ENCODE data around the gene RASA2.
"Not testable (repeated sequence)": the region's sequence is repeated elsewhere in the genome, so short reads cannot be mapped to it uniquely, and the experiment has no call there.

RASA2 gene

DNA sequence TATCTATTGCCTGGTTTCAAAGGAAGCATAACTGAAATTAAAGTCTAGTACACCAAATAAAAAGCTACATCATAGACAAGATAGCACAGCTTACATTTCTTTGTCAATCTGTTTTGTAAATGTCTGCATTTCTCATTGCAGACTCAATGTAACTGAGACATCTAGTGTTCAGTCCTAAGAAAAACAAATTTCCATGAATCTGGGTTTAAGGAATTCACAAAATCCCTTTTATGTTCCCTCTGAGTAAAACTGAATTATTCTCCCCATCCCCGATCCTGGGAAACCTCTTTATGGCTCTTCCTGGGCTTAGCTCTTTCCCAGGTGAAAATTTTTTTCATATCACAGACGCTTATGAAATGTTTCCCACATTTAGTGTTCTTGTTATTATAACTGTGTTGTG is 21.6 kb upstream of the RASA2 start:
- Histone ChIP-seq H3K9me3 (ENCODE audit: low read depth, low read length) (no peaks in the 10 kb centered on the region), H3K4me3 (no peak overlapping the region), H3K27ac (no peak overlapping the region), H3K9ac (ENCODE audit: insufficient read length) (no peak overlapping the region), H3K36me3 (ENCODE audit: insufficient read depth, low read length) (no peaks in the 10 kb centered on the region)
- DNase-seq (ENCODE audit: low read depth, low spot score): no peak
- TF ChIP-seq POLR2AphosphoS5 (IDR thresholded peaks at IDR 0.05; ENCODE audit: borderline replicate concordance, low read depth, low read length) (no peak), FOXP2 (optimal IDR thresholded peaks at IDR 0.05; ENCODE audit: control extremely low read depth, extremely low read length, insufficient read depth) (no peak), EZH2 (IDR thresholded peaks at IDR 0.05) (no peak)

DNA sequence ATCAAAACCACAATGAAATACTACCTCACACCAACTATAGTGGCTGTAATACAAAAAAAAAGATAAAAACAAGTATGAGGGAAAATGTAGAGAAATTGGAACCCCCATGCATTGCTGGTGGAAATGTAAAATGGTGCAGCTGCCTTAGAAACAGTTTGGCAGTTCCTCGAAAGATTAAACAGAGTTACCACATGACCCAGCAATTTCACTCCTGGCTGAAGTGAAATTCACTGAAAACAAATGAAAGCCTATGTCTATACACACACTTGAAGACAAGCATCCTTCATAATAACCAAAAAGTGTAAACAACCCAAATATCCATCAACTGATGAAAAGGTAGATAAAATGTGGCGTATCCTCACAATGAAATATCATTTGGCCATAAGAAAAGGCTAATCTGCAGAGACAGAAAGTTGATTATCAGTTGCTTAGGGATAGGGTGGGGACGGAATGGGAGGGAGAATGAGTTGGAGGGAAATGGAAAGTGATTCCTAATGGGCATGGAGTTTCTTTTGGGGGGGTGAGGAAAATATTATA is 20.1 kb upstream of the RASA2 start:
- no peak overlapping the region for H3K9ac ChIP-seq (ENCODE audit: insufficient read length)
- no peak for DNase-seq (ENCODE audit: low read depth, low spot score)

DNA sequence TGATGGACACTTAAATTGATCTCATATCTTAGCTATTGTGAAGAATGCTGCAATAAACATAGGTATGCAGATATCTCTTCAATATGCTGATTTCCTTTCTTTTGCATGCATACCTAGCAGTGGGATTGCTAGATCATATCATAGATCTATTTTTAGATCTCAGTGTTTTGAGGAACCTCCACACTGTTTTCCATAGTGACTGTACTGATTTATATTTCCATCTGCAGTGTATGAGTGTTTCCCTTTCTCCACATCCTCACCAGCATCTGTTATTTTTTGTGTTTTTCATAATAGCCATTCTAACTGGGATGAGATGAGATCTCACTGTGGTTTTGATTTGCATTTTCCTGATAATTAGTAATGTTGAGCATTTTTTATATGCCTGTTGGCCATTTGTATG is 17.1 kb upstream of the RASA2 start:
- H3K4me3 ChIP-seq: no peak overlapping the region
- H3K27ac ChIP-seq: no peak overlapping the region
- H3K36me3 ChIP-seq (ENCODE audit: insufficient read depth, low read length): no peaks in the 10 kb centered on the region
- no peak overlapping the region for H3K9ac ChIP-seq (ENCODE audit: insufficient read length)
- no peaks in the 10 kb centered on the region for H3K9me3 ChIP-seq (ENCODE audit: low read depth, low read length)
- TF ChIP-seq POLR2AphosphoS5 (IDR thresholded peaks at IDR 0.05; ENCODE audit: borderline replicate concordance, low read depth, low read length) (no peak), FOXP2 (optimal IDR thresholded peaks at IDR 0.05; ENCODE audit: control extremely low read depth, extremely low read length, insufficient read depth) (no peak), EZH2 (IDR thresholded peaks at IDR 0.05) (no peak)
- DNase-seq (ENCODE audit: low read depth, low spot score): no peak

More for the DNA sequence above, 20.1 kb upstream of the RASA2 start:
- no peak overlapping the region for H3K4me3 ChIP-seq
- H3K36me3 ChIP-seq (ENCODE audit: insufficient read depth, low read length): no peaks in the 10 kb centered on the region
- no peak overlapping the region for H3K27ac ChIP-seq
- TF ChIP-seq EZH2 (IDR thresholded peaks at IDR 0.05): no peak
- no peak for TF ChIP-seq FOXP2 (optimal IDR thresholded peaks at IDR 0.05; ENCODE audit: control extremely low read depth, extremely low read length, insufficient read depth)
- TF ChIP-seq POLR2AphosphoS5 (IDR thresholded peaks at IDR 0.05; ENCODE audit: borderline replicate concordance, low read depth, low read length): no peak
- H3K9me3 ChIP-seq (ENCODE audit: low read depth, low read length): no peaks in the 10 kb centered on the region

DNA sequence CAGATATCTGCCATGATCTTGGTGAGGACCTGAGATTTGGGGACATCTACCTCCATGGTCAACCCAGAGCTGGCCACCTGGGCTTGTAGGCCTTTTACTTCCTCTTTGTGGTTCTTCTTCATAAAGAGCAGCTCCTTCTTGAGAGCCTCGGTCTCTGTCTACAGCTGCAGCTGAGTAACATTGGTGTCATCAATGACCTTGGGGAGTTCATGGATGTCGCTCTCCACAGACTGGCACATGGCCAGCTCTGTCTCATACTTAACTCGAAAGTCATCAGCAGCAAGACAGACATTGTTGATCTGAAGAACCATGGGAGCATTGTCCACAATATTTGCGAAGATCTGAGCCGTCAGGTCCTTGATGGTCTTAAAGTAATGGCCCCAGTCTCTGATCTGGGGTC is 15.7 kb upstream of the RASA2 start:
- Histone ChIP-seq H3K4me3 (no peak overlapping the region), H3K27ac (no peak overlapping the region), H3K9me3 (ENCODE audit: low read depth, low read length) (no peaks in the 10 kb centered on the region), H3K9ac (ENCODE audit: insufficient read length) (no peak overlapping the region), H3K36me3 (ENCODE audit: insufficient read depth, low read length) (no peaks in the 10 kb centered on the region)
- no peak for DNase-seq (ENCODE audit: low read depth, low spot score)
- TF ChIP-seq POLR2AphosphoS5 (IDR thresholded peaks at IDR 0.05; ENCODE audit: borderline replicate concordance, low read depth, low read length) (no peak), FOXP2 (optimal IDR thresholded peaks at IDR 0.05; ENCODE audit: control extremely low read depth, extremely low read length, insufficient read depth) (no peak), EZH2 (IDR thresholded peaks at IDR 0.05) (no peak)

DNA sequence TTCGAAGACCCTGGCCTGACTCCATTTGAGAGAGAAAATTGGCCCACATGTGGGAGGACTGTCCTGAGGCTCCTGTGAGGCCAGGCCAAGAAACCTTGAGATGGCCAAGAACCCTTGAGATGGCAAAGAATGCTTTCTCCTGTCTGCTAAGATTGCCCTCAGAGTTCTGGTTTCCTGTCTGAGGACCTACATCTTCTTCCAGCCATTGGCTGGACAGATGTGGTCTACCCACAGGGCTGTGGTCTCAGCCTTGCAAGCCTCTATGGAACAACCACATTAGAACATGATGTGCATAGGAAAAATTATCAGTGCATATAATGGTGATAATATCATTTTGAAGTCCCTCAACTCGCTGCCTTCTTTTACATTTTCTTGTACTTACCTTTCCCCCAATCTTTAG is 10.8 kb upstream of the RASA2 start:
- Histone ChIP-seq H3K27ac (no peak overlapping the region), H3K9me3 (ENCODE audit: low read depth, low read length) (no peaks in the 10 kb centered on the region), H3K9ac (ENCODE audit: insufficient read length) (no peak overlapping the region), H3K4me3 (no peak overlapping the region), H3K36me3 (ENCODE audit: insufficient read depth, low read length) (no peaks in the 10 kb centered on the region)
- TF ChIP-seq EZH2 (IDR thresholded peaks at IDR 0.05) (no peak), POLR2AphosphoS5 (IDR thresholded peaks at IDR 0.05; ENCODE audit: borderline replicate concordance, low read depth, low read length) (no peak), FOXP2 (optimal IDR thresholded peaks at IDR 0.05; ENCODE audit: control extremely low read depth, extremely low read length, insufficient read depth) (no peak)
- DNase-seq (ENCODE audit: low read depth, low spot score): no peak

DNA sequence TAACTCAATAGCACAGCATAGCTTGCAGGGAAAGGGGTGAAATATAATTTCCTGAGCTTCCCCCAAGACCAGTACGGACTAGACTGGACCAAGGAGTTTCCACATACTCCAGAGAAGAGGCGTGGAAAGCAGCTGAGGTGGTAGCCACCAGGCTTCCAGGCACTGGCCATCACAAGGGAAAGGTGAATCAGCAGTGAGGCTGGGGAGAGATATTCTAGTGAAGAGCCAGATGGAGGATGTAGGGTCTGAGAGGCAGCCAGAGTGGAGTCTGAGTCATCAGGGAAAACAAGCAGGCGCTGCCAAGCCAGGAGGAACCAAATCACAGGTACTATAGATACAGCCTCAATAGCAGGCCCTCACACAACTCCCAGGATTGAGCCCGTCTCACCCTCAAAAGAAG is 9.6 kb upstream of the RASA2 start:
- Histone ChIP-seq H3K9ac (ENCODE audit: insufficient read length) (no peak overlapping the region), H3K27ac (no peak overlapping the region), H3K36me3 (ENCODE audit: insufficient read depth, low read length) (no peaks in the 10 kb centered on the region), H3K4me3 (no peak overlapping the region), H3K9me3 (ENCODE audit: low read depth, low read length) (no peaks in the 10 kb centered on the region)
- no peak for DNase-seq (ENCODE audit: low read depth, low spot score)
- TF ChIP-seq FOXP2 (optimal IDR thresholded peaks at IDR 0.05; ENCODE audit: control extremely low read depth, extremely low read length, insufficient read depth): no peak
- TF ChIP-seq EZH2 (IDR thresholded peaks at IDR 0.05): no peak
- no peak for TF ChIP-seq POLR2AphosphoS5 (IDR thresholded peaks at IDR 0.05; ENCODE audit: borderline replicate concordance, low read depth, low read length)

DNA sequence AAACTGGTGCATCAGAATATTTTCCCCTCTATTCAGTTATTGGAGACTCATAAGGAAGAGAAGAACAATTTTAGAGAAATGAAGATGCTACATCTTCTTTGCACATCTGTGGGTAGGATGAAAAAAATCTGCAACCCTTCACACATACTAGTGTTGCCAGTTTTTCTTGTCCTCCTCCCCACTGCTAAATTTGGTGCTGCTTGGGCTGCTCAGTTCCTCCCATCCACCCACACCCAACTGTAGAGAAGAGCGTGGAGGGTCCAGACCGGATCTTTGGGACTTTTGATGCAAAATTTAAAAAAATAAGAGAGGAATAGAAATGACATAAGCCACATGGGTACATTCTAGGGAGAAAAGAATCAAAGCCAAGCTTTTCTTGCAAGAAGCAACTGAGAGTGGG is 8.7 kb upstream of the RASA2 start:
- Histone ChIP-seq H3K36me3 (ENCODE audit: insufficient read depth, low read length) (no peaks in the 10 kb centered on the region), H3K27ac (no peak overlapping the region), H3K9ac (ENCODE audit: insufficient read length) (no peak overlapping the region), H3K4me3 (no peak overlapping the region), H3K9me3 (ENCODE audit: low read depth, low read length) (no peaks in the 10 kb centered on the region)
- TF ChIP-seq EZH2 (IDR thresholded peaks at IDR 0.05) (no peak), POLR2AphosphoS5 (IDR thresholded peaks at IDR 0.05; ENCODE audit: borderline replicate concordance, low read depth, low read length) (no peak)
- DNase-seq (ENCODE audit: low read depth, low spot score): no peak

DNA sequence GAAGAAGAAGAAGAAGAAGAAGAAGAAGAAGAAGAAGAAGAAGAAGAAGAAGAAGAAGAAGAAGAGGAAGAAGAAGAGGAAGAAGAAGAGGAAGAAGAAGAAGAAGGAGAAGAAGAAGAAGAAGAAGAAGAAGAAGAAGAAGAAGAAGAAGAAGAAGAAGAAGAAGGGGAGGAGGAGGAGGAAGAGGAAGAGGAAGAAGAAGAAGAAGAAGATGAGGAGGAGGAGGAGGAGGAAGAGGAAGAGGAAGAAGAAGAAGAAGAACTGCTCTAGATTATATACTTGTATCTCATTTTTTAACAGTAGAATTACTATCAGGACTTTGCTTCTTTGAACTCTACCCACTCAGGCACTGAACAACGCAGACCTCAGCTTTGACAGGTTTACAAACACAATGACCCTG is 8.0 kb upstream of the RASA2 start:
- H3K27ac ChIP-seq; DNase-seq (ENCODE audit: low read depth, low spot score); H3K36me3 ChIP-seq (ENCODE audit: insufficient read depth, low read length); H3K4me3 ChIP-seq; H3K9me3 ChIP-seq (ENCODE audit: low read depth, low read length); H3K9ac ChIP-seq (ENCODE audit: insufficient read length): not testable (repeated sequence)

DNA sequence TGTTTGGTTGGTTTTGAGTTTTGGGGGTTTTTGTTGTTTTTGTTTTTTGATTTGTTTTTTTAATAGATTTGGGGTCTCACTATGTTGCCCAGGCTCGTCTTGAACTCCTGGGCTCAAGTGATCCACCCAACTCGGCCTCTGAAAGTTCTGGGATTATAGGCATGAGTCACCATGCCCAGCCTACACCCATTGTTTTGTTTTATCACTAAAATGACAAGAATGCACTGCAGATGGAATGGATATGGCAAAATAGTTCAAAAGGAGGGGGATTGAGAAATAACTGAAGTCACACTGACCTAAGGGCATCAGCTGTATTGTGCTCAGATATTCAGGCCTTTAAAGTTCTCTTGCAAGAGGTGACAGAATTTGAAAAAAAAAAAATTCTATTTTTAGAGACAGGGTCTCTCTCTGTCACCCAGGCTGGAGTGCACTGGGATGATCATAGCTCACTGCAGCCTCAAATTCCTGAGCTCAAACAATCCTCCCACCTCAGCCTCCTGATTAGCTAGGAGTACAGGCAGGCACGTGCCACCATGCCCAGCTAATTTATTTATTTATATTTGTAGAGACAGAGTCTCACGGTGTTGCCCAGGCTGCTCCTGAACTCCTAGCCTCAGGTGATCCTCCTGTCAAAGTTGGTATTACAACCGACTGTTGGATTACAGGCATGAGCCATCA is 4.4 kb upstream of the RASA2 start:
- no peak for TF ChIP-seq POLR2AphosphoS5 (IDR thresholded peaks at IDR 0.05; ENCODE audit: borderline replicate concordance, low read depth, low read length)
- DNase-seq (ENCODE audit: low read depth, low spot score): no peak
- Histone ChIP-seq H3K36me3 (ENCODE audit: insufficient read depth, low read length) (no peaks in the 10 kb centered on the region), H3K9me3 (ENCODE audit: low read depth, low read length) (no peaks in the 10 kb centered on the region), H3K9ac (ENCODE audit: insufficient read length) (no peak overlapping the region), H3K4me3 (no peak overlapping the region), H3K27ac (no peak overlapping the region)

Measured in SK-N-MC (cell line).